IPS DF 19.7 (cell line): Measurements from ENCODE around the gene B3GALNT2.

Experiments
- DNase-seq: peaks from one replicate; pipeline ENCODE4 v3.0.0-alpha.2; 2013; ENCODE audit warnings: low read depth, low spot score

The B3GALNT2 gene

DNA sequence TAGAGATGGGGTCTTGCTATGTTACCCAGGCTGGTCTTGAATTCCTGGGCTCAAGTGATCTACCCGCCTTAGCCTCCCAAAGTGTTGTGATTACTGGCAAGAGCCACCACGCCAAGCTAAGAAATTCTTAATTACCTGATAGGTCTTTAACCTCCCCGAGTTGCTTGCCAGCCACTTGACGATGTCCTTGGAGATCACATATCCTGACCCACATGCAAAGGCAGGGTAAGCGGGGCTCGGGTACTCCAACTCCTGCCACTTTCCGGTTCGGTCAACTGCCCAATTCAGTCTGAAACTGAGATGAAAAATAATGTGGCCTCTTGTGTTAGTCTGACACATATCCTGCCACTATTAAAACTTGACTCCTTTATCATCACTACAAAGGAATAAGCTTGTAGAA is 50.2 kb downstream of the B3GALNT2 start:
- no peak for DNase-seq

DNA sequence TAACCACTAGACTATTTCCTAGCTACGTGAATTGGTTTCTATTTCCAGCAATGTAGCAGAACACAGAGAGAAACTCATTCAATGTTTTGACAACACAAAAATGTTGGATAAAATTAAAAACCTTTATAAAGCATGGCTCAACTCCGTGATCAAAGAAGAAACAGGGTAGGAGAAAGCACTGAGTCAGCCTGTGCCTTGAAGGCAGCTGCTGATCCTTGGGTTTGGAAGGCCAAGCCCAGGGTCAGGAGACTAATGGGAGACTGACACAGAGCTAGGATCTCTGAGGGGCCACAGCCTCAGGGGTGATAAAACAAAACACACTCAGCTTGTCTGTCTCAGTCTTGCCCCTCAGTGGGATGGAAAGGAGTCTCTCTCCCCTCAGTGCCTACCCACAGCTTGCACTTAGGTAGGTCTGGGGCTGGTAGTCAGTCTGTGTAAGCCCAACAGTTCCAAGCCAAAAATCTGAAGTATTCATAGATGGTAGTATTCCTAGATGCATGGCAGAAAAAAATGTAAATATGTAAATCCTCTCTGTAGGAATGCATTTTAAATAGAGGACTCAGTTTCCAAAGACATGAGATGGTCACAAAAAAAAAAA is 53.3 kb downstream of the B3GALNT2 start:
- DNase-seq = no peak

DNA sequence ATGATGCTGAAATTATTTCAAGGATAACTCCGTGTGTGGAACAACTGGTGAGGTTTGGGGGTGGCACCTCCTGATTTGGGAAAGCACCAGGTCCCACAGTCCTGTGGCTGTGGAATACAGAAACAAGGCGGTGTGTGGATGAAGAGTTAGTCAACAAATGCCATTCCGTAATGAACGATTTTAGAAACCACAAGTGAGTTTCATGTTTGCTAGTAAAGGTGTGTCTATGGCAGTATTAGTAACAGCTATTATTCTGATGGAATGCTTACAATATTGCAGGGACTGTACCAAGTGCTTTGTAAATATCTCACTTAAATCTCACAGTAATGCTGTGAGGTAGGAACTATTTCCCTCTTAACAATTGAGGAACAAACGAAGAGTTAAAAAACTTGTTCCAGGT is 53.8 kb downstream of the B3GALNT2 start:
- no peak for DNase-seq

DNA sequence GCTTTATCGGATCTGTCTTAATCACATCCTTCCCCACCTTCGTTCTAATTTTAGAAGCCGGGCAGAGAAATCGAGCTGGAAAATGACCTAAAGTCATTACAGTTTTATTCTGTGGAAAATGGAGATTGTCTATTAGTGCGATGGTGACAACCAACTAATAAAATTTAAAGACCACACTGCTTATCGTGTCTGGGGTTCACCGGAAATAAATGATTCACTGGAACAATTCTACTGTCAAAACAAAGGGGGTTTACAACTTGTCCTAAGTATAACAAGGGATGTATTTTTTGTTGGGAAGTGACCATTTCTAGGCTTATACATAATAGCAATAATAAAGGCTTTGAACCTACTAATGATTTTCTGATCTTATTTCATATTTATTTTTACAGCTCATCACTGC is 55.6 kb downstream of the B3GALNT2 start:
- DNase-seq = no peak

DNA sequence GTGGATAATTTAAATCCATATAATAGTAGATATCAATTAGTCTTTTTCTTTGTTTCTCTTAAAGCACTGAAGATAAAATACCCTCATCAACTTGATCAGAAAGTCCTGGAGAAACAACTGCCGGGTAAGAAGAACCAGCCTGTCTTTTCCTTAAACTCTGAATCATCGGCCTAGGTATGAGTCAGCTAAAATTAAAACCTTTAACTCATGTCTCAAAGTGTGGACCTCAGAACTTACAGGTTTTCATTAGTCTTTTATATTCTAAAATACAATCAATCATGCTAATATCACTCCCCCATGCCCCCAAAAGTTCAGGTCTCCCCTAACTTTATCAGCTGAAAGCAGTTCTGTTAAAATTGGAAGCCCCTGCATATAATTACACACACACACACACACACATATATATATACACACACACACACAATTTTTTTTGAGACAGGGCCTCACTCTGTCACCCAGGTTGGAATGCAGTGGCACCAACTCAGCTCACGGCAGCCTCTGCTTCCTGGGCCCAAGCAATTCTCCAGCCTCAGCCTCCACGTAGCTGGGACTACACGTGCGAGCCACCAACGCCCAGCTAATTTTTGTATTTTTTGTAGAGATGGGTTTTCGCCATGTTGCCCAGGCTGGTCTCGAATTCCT is 61.3 kb downstream of the B3GALNT2 start:
- no peak for DNase-seq

DNA sequence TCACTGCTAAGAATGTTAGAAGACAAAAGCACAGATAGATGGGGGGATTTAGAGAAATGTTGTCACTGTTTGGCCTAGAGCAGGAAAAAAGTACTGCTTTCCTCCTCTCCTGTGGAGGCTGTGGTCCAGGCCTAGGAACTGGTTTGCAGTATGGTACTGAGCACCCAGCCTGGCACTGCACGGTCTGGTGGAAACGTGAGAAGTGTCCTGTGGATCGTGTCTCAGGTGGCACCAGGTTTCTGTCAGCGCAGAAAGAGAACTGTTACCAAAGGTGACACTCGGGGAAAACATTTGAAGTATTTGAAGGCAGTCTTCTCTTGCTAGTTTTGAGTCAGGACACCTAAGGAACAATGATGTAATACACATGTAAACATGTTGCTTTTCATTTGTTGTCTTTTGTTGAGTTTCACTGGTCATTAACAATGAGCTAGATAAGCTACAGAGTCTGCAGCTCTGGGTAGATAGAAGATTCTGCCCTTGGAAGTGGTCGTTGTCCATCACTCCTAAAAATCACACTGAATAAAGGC is 63.0 kb downstream of the B3GALNT2 start:
- DNase-seq = no peak

DNA sequence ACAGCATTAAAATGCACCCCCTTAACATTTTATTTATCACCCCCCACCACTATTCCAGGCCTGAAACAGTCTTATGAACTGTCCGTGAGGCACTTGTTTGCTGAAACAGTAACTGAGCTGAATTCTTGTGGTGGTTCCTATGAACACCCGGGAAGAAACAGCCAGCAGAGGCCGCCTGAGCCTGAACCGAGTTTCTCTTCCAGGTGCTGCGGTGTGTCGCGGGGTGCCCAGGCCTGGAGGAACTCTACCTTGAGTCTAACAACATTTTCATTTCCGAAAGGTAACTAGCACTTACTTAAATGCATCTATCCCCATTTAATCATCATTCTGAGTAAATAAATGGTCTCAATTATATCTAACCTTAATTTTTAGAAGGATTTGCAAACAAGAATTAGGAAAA is 70.3 kb downstream of the B3GALNT2 start:
- no peak for DNase-seq

DNA sequence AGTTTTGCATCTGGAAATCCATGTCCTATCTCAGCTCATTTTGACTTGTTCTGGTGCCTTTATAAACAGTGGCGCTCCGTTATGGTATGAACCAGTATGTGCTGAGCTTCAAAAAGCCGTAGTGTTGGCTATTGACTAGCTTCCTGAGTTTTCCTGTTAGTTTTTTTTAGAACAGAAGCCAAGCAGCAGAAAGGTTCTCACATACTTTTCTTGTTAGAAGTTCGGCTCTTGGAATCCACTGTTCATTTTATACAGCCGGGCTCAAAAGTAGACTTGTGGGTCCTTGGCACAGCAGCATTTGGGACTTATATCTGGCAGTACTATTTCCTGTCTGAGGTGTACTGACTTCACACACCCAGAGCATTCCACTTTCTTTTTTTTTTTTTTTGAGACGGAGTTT is 73.3 kb downstream of the B3GALNT2 start:
- DNase-seq = no peak

DNA sequence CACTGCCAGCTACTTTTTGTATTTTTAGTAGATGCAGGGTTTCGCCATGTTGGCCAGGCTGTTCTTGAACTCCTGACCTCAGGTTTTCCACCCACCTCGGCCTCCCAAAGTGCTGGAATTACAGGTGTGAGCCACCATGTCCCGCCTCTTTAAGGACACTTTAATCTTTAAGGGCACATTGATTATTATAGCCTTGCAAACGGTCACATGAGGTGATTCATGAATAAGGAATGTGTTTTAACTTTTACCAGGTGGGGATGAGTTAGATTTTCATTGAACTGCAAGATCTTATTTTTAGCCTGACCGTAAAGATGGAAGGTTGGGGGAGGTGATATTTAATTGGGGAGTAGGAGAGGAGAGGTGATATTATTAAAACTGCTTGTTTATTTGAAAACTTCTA is 75.1 kb downstream of the B3GALNT2 start:
- DNase-seq = no peak

DNA sequence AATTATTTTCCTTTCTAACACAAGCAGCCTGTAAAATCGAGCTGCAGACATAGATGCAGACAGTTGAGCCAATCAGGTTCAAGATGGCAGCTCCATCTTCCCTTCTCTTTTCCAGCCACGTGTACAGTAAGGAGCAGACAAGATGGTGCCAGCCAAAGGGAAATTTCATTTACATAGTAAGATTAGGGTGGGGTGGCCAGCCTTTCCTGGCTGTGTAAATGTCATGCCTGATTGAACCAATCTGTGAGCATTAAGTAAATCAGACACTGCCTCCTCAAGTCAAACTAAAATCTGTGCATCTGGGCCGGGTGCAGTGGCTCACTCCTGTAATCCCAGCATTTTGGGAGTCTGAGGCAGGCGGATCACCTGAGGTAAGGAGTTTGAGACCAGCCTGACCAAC is 76.8 kb downstream of the B3GALNT2 start:
- DNase-seq = no peak

DNA sequence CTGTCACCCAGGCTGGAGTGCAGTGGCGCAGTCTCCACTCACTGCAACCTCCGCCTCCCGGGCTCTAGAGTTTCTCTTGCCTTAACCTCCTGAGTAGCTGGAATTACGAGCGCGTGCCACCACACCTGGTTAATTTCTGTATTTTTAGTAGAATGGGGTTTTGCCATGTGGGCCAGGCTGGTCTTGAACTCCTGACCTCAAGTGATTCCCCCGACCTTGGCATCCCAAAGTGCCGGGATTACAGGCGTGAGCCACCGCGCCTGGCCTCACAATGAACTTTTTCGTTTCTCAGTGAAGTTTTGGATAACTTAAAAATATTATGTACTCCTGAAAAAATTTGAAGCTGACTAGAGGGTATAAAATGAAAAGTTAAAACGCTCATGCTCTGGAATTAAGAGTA is 77.6 kb downstream of the B3GALNT2 start:
- no peak for DNase-seq

DNA sequence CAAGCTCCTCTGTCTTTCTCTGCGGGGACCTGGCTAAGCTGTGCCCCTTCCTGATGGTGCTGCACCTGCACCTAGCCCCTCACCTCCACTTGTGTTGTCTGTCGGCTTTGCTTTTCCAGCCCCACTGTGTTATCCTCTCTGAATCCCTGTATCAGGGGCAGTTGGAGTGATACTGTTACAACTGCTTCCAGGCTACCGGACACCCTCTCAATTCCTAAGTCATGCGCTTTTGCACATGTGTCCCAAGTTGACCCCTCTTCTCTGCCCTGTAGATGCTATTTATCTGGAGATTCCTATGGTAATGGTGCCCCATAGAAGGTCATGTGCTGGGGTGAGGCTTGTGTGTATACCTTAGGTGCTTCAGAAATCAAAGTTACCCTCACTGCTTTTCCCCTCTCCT is 78.1 kb downstream of the B3GALNT2 start:
- no peak for DNase-seq

DNA sequence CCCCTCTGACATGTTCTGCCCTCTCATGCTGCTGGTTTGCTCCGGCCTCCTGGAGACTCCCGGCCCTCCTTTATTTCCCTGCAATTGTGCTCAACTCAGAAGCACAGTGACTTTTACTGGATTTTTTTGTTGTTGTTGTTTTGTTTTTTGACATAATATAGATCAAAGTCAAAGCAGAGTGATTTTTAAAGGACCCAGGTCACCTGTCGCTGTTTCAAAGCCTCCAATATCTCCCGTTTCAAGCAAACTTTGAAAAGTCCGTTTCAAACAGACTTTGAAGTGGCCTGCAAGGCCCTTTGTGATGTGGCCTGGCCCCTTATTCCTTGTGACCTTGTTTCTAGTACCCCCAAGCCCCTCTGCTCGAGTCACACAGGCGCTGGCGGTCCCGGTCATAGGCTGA is 78.9 kb downstream of the B3GALNT2 start:
- no peak for DNase-seq

DNA sequence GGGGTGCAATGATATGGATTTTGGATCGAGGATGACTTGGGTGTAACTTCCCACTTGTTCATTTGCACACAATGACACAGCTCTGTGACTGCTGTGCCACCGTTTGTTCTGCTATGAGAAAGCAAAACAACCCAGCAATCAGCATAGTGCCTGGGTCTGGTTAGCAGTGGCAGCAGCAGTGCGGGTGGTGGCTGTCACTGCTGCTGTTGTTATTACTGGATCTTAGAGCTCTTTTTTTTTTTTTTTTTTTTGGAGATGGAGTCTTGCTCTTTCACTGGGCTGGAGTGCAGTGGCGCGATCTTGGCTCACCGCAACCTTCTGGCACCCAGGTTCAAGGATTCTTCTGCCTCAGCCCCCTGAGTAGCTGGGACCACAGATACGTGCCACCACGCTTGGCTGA is 80.2 kb downstream of the B3GALNT2 start:
- DNase-seq = no peak

DNA sequence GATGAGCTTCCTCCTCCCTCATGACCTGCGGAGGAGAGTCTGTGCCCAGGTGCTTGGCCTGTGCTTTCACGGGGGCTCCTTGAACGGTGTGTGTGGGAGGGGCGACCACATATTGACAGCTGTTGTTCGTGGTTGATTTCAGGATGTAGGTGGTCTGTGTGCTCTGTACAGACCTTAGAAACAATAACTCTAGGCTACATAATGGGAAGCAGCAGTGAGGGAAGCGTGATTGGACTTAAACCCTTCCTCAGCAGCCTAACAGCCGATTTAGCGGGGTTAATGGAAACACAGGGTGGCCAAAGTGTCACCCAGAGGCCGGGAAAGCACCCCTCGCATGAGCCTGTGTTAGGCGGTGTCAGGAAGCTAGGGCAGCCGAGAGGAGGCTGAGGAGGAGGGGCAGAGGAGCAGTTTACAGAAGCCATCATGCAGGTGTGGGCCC is 81.0 kb downstream of the B3GALNT2 start:
- no peak for DNase-seq

DNA sequence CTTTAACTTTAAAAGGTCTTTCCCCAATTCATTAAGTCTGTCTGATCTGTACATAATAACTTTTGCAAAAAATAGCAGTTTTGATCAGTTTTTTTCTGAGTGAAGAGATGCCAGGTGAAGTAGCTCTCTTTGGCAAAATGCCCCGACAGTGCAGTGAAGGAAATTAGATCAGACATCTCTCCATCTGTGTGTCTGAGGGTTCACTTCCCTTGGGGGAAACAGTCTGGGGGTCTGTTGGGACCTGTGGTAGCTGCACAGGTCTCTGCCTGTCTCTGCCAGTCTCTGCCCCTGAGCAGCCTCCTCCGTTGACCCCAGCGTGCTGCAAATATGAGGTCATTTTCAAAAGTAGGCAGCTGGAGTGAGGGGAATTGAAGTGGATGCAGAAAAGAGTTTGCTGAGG is 82.5 kb downstream of the B3GALNT2 start:
- DNase-seq = no peak

DNA sequence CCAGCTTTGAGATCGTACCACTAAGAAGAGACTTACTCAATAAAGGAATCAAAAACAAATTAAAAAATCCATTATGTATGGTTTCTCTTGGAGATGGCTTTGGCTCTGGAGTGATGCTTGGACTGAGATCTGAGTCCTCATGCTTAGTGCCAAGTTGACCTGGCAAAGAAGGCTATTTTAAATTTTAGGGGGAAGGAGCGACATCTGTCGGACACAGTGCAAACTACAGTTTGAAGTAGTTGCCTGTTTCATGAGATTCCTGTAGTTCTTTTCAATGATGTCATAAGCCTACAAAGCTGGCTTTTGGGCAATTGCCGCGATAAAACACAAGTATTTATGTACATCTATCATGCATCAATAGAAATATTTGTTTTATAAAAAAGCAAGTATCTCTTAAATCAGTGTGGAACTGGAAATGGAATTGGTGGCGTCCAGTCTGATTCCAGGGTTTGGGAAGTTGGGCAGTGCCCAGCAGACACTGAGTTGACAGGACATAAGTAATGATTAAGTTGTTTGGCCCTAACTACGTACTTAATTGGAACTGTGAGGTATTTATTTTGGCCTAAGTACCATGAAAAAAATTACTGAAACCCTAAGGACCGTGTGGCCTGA is 87.1 kb downstream of the B3GALNT2 start:
- no peak for DNase-seq

DNA sequence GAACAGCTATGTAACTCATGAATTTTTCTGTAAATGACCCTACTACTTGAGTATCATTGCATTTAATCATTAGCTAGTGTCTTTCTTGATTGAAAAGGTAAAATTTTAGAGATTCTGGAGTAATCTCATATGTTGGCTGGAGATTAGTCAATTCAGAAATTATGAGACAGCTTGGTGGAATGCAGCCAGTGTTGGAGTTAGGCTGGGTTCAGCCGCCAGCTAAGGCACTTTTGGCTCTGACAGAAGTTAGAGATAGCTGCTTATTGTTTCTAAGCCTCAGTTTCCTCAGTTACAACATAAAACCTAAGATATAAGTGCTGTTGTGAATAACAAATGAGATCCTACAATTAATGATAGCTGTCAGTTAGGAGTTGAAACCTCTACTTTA is 87.6 kb downstream of the B3GALNT2 start:
- no peak for DNase-seq

DNA sequence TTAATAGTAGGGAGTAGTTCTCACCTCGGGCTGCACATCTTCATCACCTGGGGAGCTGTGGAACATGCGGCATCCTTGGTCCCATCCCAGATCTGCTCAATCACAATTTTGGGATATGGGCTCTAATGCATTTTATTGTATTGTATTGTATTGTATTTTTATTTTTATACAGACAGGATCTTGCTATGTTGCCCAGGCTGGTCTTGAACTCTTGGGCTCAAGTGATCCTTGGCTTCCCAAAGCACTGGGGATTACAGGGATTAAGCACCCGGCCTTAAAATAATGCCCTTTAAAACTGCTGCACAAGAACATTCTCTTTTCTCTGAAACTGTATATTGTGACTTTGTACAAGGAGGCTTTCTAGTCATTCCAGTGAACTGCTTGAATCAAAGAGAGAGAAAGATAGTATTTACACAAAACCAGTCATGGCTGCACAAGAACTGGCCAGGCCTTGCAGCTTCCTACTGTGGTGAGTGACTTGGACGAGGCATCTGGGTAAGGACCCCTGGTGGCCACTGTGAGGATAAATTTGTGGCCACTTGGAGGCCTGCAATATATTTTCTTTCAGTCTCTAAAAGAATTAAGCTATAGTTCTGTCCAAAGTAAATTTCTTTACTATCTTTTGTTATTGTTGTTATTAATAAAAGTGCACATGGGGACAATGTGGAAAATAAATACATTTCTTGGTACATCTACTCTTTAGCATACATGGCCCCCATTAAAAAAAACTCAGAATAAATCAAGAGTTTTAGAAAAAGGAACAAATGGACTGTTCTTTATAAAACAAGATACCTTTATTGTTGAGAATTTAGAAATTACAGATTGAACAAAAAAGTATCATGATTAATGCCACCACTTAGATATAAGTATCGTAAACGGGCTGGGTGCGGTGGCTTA is 89.0 kb downstream of the B3GALNT2 start:
- peak; percentile 38 for DNase-seq

DNA sequence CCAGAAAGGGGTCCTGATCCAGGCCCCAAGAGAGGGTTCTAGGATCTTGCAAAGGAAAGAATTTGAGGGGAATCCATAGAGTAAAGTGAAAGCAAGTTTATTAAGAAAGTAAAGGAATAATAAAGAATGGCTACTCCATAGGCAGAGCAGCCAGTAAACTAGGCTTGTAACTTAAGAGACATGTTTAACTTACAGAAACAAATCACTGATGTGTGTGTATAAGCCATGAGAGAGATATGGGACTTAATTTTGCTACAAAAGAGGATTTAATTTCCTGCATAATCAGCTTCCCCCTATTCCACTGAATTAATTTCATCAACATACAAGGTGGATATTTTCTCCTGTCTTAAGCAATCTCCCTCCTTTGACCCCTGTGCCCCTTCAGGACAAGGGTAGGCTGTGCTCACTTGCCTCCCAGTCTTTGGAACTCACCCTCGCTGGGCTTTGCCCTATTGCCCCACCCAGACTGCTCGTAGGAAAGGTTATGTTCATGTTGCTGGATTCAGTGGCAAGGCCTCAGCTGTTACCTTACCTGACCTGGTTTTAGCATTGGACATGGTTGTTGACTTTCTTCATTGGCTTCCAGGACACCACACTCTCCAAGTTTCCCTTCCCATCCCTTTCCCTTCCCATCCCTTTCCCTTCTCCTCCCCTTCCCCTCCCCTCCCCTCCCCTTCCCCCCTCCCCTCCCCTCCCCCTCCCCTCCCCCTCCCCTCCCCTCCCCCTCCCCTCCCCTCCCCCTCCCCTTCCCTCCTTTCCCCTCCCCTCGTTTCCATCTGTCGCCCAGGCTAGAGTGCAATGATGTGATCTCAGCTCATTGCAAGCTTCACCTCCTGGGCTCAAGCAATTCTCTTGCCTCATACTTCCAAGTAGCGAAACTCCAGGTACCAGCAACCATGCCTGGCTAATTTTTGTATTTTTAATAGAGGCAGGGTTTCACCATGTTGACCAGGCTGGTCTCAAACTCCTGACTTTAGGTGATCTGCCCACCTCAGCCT is 92.5 kb downstream of the B3GALNT2 start:
- DNase-seq = no peak

DNA sequence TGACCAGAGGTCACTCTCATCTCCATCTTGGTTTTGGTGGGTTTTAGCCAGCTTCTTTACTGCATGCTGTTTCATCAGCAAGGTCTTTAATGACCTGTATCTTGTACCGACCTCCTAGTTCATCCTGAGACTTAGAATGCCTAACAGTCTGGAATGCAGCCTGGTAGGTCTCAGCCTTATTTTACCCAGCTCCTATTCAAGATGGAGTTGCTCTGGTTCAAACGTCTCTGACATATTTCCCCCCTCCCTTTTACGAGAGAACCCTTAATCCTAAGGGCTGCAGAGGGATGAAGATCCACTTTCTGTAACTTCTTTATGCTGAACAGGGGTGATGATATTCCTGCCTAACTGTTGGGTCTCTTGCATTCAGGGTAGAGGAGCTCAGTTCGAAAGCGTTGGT is 93.8 kb downstream of the B3GALNT2 start:
- no peak for DNase-seq
